ENCODE measurements around the gene ASB7. TPM values are rescaled to one million over a fixed set of nuclear protein-coding genes. Genes with fewer than 3 reads are reported as not detected.
A peak's percentile ranks its signal among the peaks of the same experiment; 100 is the strongest.

ASB7 gene
- total RNA-seq, 1 donor from 2014 or later = 10.3 TPM

- no peak for DNase-seq (ENCODE audit: low spot score)
Observed at GRCh38 chr15:100683434-100683833, 81.0 kb downstream of the ASB7 start.

GRCh38 chr15:100684591-100684990 lies 82.2 kb downstream of the ASB7 start:
- no peak for DNase-seq (ENCODE audit: low spot score)

GRCh38 chr15:100686021-100686724 lies 83.8 kb downstream of the ASB7 start:
- peak; percentile 90 for DNase-seq (ENCODE audit: low spot score)

GRCh38 chr15:100686725-100687473 lies 84.5 kb downstream of the ASB7 start:
- DNase-seq (ENCODE audit: low spot score) = peak; percentile 64

GRCh38 chr15:100687582-100688141 lies 85.3 kb downstream of the ASB7 start:
- DNase-seq (ENCODE audit: low spot score) = peak; percentile 60

- peak; percentile 69 for DNase-seq (ENCODE audit: low spot score)
Observed at GRCh38 chr15:100688549-100689120, 86.2 kb downstream of the ASB7 start.

- DNase-seq (ENCODE audit: low spot score) = peak; percentile 51
Observed at GRCh38 chr15:100689131-100689899, 86.9 kb downstream of the ASB7 start.

- peak; percentile 65 for DNase-seq (ENCODE audit: low spot score)
Observed at GRCh38 chr15:100690032-100690794, 87.8 kb downstream of the ASB7 start.

- DNase-seq (ENCODE audit: low spot score) = no peak
Observed at GRCh38 chr15:100690795-100691158, 88.4 kb downstream of the ASB7 start.

GRCh38 chr15:100691321-100691720 lies 88.9 kb downstream of the ASB7 start:
- DNase-seq (ENCODE audit: low spot score) = peak; percentile 78

- DNase-seq (ENCODE audit: low spot score) = no peak
Observed at GRCh38 chr15:100692246-100692645, 89.9 kb downstream of the ASB7 start.

- peak; percentile 39 for DNase-seq (ENCODE audit: low spot score)
Observed at GRCh38 chr15:100692671-100693070, 90.3 kb downstream of the ASB7 start.

- no peak for DNase-seq (ENCODE audit: low spot score)
Observed at GRCh38 chr15:100693451-100693850, 91.1 kb downstream of the ASB7 start.

GRCh38 chr15:100694381-100695021 lies 92.1 kb downstream of the ASB7 start:
- DNase-seq (ENCODE audit: low spot score) = peak; percentile 64

- DNase-seq (ENCODE audit: low spot score) = no peak
Observed at GRCh38 chr15:100695048-100695447, 92.7 kb downstream of the ASB7 start.

GRCh38 chr15:100696452-100696851 lies 94.1 kb downstream of the ASB7 start:
- no peak for DNase-seq (ENCODE audit: low spot score)
